NCI-H446 (cell line): Measurements from ENCODE around the gene MESP2.

Experiments used
- DNase-seq, 2 experiments: peaks; one replicate each; lab custom pipeline; 2025; lab: John Stamatoyannopoulos, UW

Gene MESP2

GRCh38 chr15:89801471-89802195 is 25.5 kb downstream of the MESP2 start:
- no peak for DNase-seq

- no peak for DNase-seq
Measured at GRCh38 chr15:89802231-89802928, 26.2 kb downstream of the MESP2 start.

- DNase-seq = no peak
Measured at GRCh38 chr15:89802986-89803824, 27.1 kb downstream of the MESP2 start.

GRCh38 chr15:89803941-89804800 is 28.0 kb downstream of the MESP2 start:
- DNase-seq = no peak

- no peak for DNase-seq
Measured at GRCh38 chr15:89805241-89806209, 29.4 kb downstream of the MESP2 start.

GRCh38 chr15:89806210-89806558 is 30.1 kb downstream of the MESP2 start:
- no peak for DNase-seq

- no peak for DNase-seq
Measured at GRCh38 chr15:89806559-89807550, 30.7 kb downstream of the MESP2 start.

- DNase-seq = no peak
Measured at GRCh38 chr15:89807689-89808088, 31.6 kb downstream of the MESP2 start.

GRCh38 chr15:89808160-89808870 is 32.2 kb downstream of the MESP2 start:
- no peak for DNase-seq

- DNase-seq = no peak
Measured at GRCh38 chr15:89809093-89809786, 33.1 kb downstream of the MESP2 start.

GRCh38 chr15:89809787-89810148 is 33.6 kb downstream of the MESP2 start:
- no peak for DNase-seq

GRCh38 chr15:89810837-89811236 is 34.7 kb downstream of the MESP2 start:
- DNase-seq = no peak

GRCh38 chr15:89812011-89812846 is 36.1 kb downstream of the MESP2 start:
- no peak for DNase-seq

GRCh38 chr15:89812847-89813320 is 36.8 kb downstream of the MESP2 start:
- DNase-seq = no peak

- DNase-seq = no peak
Measured at GRCh38 chr15:89813381-89814111, 37.4 kb downstream of the MESP2 start.

- no peak for DNase-seq
Measured at GRCh38 chr15:89814112-89814742, 38.1 kb downstream of the MESP2 start.
